B cell (primary cell): ENCODE data around the gene ZNRD2. TPM values are rescaled to one million over a fixed set of nuclear protein-coding genes. Genes with fewer than 3 reads are reported as not detected.

Experiments
- ATAC-seq: fragments of 200-7000 bp; cut with Tn5 transposase; one replicate; pipeline ENCODE4 v1.10.0; 2021; ENCODE audit warnings: low read depth, mild to moderate bottlenecking, moderate number of reproducible peaks, moderate library complexity
- CTCF ChIA-PET: fragments of 350-600 bp; sonication (Branson Sonifier 250); formaldehyde crosslinking; loops from one replicate; lab custom pipeline; 2021; ENCODE audit warnings: antibody characterized with exemption, inconsistent platforms; lab: Charles Lee
- POLR2A ChIA-PET: fragments of 350-600 bp; sonication (Branson Sonifier 250); formaldehyde crosslinking; loops from one replicate; lab custom pipeline; 2021; ENCODE audit warnings: antibody characterized with exemption; lab: Charles Lee
- DNase-seq: peaks from one replicate; pipeline ENCODE4 v3.0.0; 2013
- H2AFZ ChIP-seq: 2 replicates; pipeline ENCODE4 v1.6.1; 2012; ENCODE audit warnings: mild to moderate bottlenecking, low read depth, low read length; ENCODE audit not compliant: insufficient read depth, poor library complexity, severe bottlenecking
- H3K27ac ChIP-seq, 2 donors: 1 replicate in 1 of 2; 2 replicates in 1 of 2; pipeline ENCODE4 v1.5.1; 2012 to 2013; ENCODE audit warnings: low read length in 2 of 2, mild to moderate bottlenecking in 2 of 2, moderate library complexity in 1 of 2
- H3K27me3 ChIP-seq, 4 experiments: fragments of 200-600 bp in 1 of 4; sonication (generic) in 1 of 4; replicated peaks in 1 of 4; 1 replicate in 2 of 4; 2 replicates in 2 of 4; pipeline versions ENCODE4 v1.6.1 to v1.7.0; 2013 to 2016; ENCODE audit warnings: low read length in 3 of 4, mild to moderate bottlenecking in 2 of 4, mixed read lengths in 1 of 4, moderate library complexity in 1 of 4; ENCODE audit not compliant: insufficient read depth in 4 of 4, control insufficient read depth in 3 of 4; ENCODE audit errors: control extremely low read depth in 1 of 4
- H3K36me3 ChIP-seq, 2 experiments: replicated peaks in 1 of 2; 1 replicate in 1 of 2; 2 replicates in 1 of 2; pipeline versions ENCODE4 v1.6.1 to v1.7.1; 2013; ENCODE audit warnings: low read length in 1 of 2; ENCODE audit not compliant: insufficient read depth in 2 of 2, control insufficient read depth in 1 of 2; ENCODE audit errors: control extremely low read depth in 1 of 2, extremely low read depth in 1 of 2
- H3K4me1 ChIP-seq, 2 donors: fragments of 200-600 bp in 1 of 2; sonication (generic) in 1 of 2; 1 replicate in 1 of 2; 2 replicates in 1 of 2; pipeline versions ENCODE4 v1.5.1 to v1.6.1; 2013 to 2017; ENCODE audit warnings: low read length in 2 of 2; ENCODE audit not compliant: control insufficient read depth in 2 of 2, insufficient read depth in 2 of 2
- H3K4me2 ChIP-seq: replicated peaks from 2 replicates; pipeline ENCODE3; 2012; ENCODE audit warnings: mild to moderate bottlenecking, low read depth, low read length; ENCODE audit not compliant: poor library complexity, severe bottlenecking
- H3K4me3 ChIP-seq, 5 experiments: fragments of 200-600 bp in 1 of 5; sonication (generic) in 1 of 5; 1 replicate in 3 of 5; 2 replicates in 2 of 5; pipeline versions ENCODE4 v1.5.1 to v1.7.0; 2011 to 2016; ENCODE audit warnings: low read length in 4 of 5, mild to moderate bottlenecking in 4 of 5, low read depth in 2 of 5, control low read depth in 1 of 5, moderate library complexity in 1 of 5; ENCODE audit not compliant: insufficient read depth in 1 of 5; ENCODE audit errors: control extremely low read depth in 1 of 5, extremely low read depth in 1 of 5
- H3K79me2 ChIP-seq: fragments of 200-600 bp; sonication (generic); one replicate; pipeline ENCODE4 v1.6.0; 2016; ENCODE audit warnings: low read length; ENCODE audit not compliant: control insufficient read depth, insufficient read depth
- H3K9ac ChIP-seq: fragments of 200-600 bp; sonication (generic); 2 replicates; pipeline ENCODE4 v1.6.1; 2017; ENCODE audit warnings: mild to moderate bottlenecking, low read length, moderate library complexity
- H3K9me3 ChIP-seq, 3 donors: one replicate each; pipeline versions ENCODE4 v1.6.1 to v1.7.1; 2013; ENCODE audit warnings: low read length in 2 of 3; ENCODE audit not compliant: control insufficient read depth in 2 of 3, insufficient read depth in 1 of 3; ENCODE audit errors: control extremely low read depth in 1 of 3
- H4K20me1 ChIP-seq: 2 replicates; pipeline ENCODE4 v1.6.0; 2012; ENCODE audit warnings: mild to moderate bottlenecking, low read length; ENCODE audit not compliant: insufficient read depth, control insufficient read depth, poor library complexity, severe bottlenecking
- H3K27ac Mint-ChIP-seq: one replicate; pipeline ENCODE4 v1.8.0; 2021; ENCODE audit warnings: mixed read lengths
- H3K27me3 Mint-ChIP-seq: one replicate; pipeline ENCODE4 v1.8.0; 2021; ENCODE audit warnings: mixed read lengths
- H3K4me1 Mint-ChIP-seq: one replicate; pipeline ENCODE4 v1.8.0; 2021; ENCODE audit warnings: mixed read lengths
- H3K4me3 Mint-ChIP-seq: one replicate; pipeline ENCODE4 v1.8.0; 2021; ENCODE audit warnings: mixed read lengths
- H3K9me3 Mint-ChIP-seq: one replicate; pipeline ENCODE4 v1.8.0; 2022; ENCODE audit warnings: mixed read lengths; ENCODE audit not compliant: insufficient read depth
- CTCF ChIP-seq: fragments of 200-600 bp; IDR thresholded peaks from one replicate; pipeline ENCODE4 v1.8.0; 2022; ENCODE audit warnings: antibody characterized with exemption, mild to moderate bottlenecking
- EZH2 ChIP-seq: IDR thresholded peaks from 2 replicates; pipeline ENCODE4 v1.6.1; 2012; ENCODE audit warnings: borderline replicate concordance, low read depth, mild to moderate bottlenecking, moderate library complexity, low read length; ENCODE audit not compliant: insufficient read depth, poor library complexity, severe bottlenecking
- WGBS: methylation state at CpG from one replicate; pipeline ENCODE4 v1.1.5; 2013; ENCODE audit warnings: missing lambda C conversion rate; ENCODE audit not compliant: insufficient coverage; 5-methylcytosine and 5-hydroxymethylcytosine counted together
- intact Hi-C: fragments of 100-400 bp; cut with micrococcal nuclease; formaldehyde crosslinking; loops from one replicate; pipeline ENCODE4 v1.10.0; 2022
- polyA plus RNA-seq: library from polyadenylated mRNA; depleted of rRNA; stranded (reverse); fragments of >200 nt; gene quantifications from 2 replicates; pipeline ENCODE4 v1.2.3, GENCODE V29; 2012
- total RNA-seq, 2 donors: library from RNA; stranded (reverse); fragments of 120-200 nt in 1 of 2; gene quantifications; 1 replicate in 1 of 2; 2 replicates in 1 of 2; pipeline versions ENCODE4 v1.2.3 to v1.2.4, GENCODE V29; 2013 to 2022

The ZNRD2 gene
- total and polyA plus RNA-seq, 2 donors (not counting 1 experiment from before 2014, with no cell fraction given) = 22.1 to 112 TPM

GRCh38 chr11:65586247-65586630 is 16.0 kb downstream of the ZNRD2 start:
- Histone ChIP-seq H3K9me3 (no peaks in the 10 kb centered on the region), H3K4me2 (no peak overlapping the region), H3K4me1 (peaks cover 27 to 41% of the 10 kb centered on the region in 2 donors), H4K20me1 (peaks cover 14% of the 10 kb centered on the region), H3K4me3 (no peak overlapping the region), H3K27ac (peak overlapping the region in 1 of 2 donors; percentile 40), H3K27me3 (no peaks in the 10 kb centered on the region), H2AFZ (no peak overlapping the region), H3K36me3 (peaks cover 1 to 49% of the 10 kb centered on the region in 2 experiments), H3K79me2 (no peaks in the 10 kb centered on the region), H3K9ac (no peak overlapping the region)
- CTCF ChIA-PET = interaction anchor here (3.3 to 9.7 kb wide), 3 partner anchors 9 to 43 kb away, joined by 20 to 144 read pairs (median 97); partner anchors contain the start of gene EHBP1L1
- Mint-ChIP-seq H3K27me3 (no peaks in the 10 kb centered on the region), H3K4me3 (peak overlapping the region; percentile 10), H3K9me3 (no peaks in the 10 kb centered on the region), H3K27ac (peak overlapping the region; percentile 93), H3K4me1 (peaks cover 40% of the 10 kb centered on the region)
- DNase-seq (no peak), ATAC-seq (no peak)
- POLR2A ChIA-PET = interaction anchor here (0.6 to 4.9 kb wide), 3 partner anchors 10 to 125 kb away, joined by 3 to 45 read pairs (median 5); partner anchors contain the start of gene EHBP1L1
- 79% methylated on average over 4 of the region's 4 CpGs for WGBS
- intact Hi-C loops = no loop called here
- no peak for TF ChIP-seq EZH2
- no peak for TF ChIP-seq CTCF

DNA sequence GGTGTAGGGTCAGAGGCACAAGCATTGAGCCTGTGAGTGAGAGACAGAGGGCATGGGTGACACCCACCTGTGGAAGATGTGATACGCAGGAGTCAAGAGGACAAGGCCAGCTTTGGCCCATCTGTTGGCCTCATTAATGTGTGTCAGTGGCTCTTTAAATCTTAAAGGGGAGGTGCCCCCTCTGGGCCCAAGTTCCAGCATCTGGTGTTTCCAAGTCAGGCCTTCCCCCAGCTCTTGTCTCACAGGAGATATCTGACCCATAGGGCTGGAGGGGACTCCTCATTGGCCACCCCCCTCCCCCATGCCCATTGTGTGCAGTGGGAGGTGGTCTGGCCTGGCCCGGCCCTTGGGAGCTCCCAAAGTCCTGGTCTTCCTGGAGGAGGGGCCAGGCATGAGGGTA is 16.4 kb downstream of the ZNRD2 start:
- peaks cover 39% of the 10 kb centered on the region for H3K4me1 Mint-ChIP-seq

More for the DNA sequence above, 16.4 kb downstream of the ZNRD2 start:
- H3K9ac ChIP-seq = no peak overlapping the region
- no peaks in the 10 kb centered on the region for H3K27me3 Mint-ChIP-seq
- peak overlapping the region; percentile 10 for H3K4me3 Mint-ChIP-seq
- peak overlapping the region; percentile 93 for H3K27ac Mint-ChIP-seq
- no peak overlapping the region for H3K4me3 ChIP-seq
- H3K9me3 Mint-ChIP-seq = no peaks in the 10 kb centered on the region
- no peaks in the 10 kb centered on the region for H3K79me2 ChIP-seq
- H3K9me3 ChIP-seq = no peaks in the 10 kb centered on the region
- H3K36me3 ChIP-seq = peaks cover 1 to 48% of the 10 kb centered on the region in 2 experiments
- peak overlapping the region; percentile 8 for H3K4me2 ChIP-seq
- TF ChIP-seq CTCF (no peak), EZH2 (no peak)
- POLR2A ChIA-PET = interaction anchor here (0.6 to 4.9 kb wide), 5 partner anchors 10 to 558 kb away, joined by 3 to 45 read pairs (median 6); partner anchors contain the start of genes EHBP1L1 and FAM89B
- DNase-seq (no peak), ATAC-seq (no peak)
- WGBS = 83% methylated on average over 2 of the region's 2 CpGs
- intact Hi-C loops = no loop called here
- CTCF ChIA-PET = interaction anchor here (0.9 to 9.7 kb wide), 7 partner anchors 9 to 43 kb away, joined by 4 to 144 read pairs (median 20); partner anchors contain the start of genes EHBP1L1, MAP3K11 and PCNX3
- H3K27me3 ChIP-seq = no peaks in the 10 kb centered on the region
- peak overlapping the region; percentile 40 to 92 for H3K27ac ChIP-seq
- H4K20me1 ChIP-seq = peaks cover 14% of the 10 kb centered on the region
- no peak overlapping the region for H2AFZ ChIP-seq
- peaks cover 27 to 41% of the 10 kb centered on the region in 2 donors for H3K4me1 ChIP-seq
